Measurements from ENCODE around the gene DTNB.

DNA sequence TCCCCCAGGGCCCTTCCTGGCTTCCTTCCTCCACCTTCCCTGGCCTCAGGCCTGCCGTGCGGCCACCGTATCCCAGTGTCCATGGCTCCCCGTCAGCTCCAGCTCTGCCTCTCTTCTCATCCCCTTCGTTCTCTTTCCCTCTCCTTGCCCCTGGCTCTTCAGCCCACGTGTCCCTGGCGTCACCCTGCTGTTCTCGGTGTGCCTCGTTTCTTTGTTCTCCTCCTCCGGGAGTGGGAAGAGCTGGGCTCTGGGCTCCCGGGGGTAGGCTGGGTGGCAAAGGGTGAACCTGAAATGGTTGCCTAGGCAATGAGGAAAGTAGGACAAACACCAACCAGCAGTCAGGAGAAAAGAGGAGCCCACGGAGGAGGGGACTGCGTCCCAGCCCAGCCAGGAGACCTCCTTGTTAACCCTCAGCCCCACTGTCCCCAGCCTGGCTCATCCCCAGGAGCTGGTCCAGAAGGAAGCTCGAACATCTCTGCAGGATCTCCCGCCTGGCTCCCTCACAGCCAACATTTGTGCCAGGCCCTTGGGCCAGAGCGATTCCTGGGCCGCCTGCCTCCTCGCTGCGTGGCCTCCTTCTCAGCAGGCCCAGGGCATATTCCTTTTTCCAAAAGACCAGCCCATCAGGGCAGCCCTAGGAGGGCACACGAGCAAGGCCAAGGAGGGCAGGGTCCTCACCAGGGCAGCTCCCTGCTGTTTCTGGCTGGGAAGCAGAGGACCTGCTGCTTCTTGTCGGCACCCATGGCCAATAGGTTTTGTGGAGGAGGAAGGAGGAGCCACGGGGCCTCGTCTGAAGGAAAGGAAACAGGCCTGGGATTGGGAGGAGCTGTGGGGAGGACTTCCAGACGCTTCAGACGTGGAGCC is 300.7 kb downstream of the DTNB start:
- no peak for TF ChIP-seq GATA3 (IDR thresholded peaks at IDR 0.05; ENCODE audit: low read depth, low read length)
- TF ChIP-seq GATA2 (IDR thresholded peaks at IDR 0.05; ENCODE audit: low read depth, low read length): no peak
